ENCODE measurements around the gene RPL28. TPM values are rescaled to one million over a fixed set of nuclear protein-coding genes. Genes with fewer than 3 reads are reported as not detected.

RPL28 gene
- total and polyA plus RNA-seq, 2 of the 13 experiments (the other 11 are each of a cell fraction or from before 2014, with no cell fraction given): 105 to 420 TPM

DNA sequence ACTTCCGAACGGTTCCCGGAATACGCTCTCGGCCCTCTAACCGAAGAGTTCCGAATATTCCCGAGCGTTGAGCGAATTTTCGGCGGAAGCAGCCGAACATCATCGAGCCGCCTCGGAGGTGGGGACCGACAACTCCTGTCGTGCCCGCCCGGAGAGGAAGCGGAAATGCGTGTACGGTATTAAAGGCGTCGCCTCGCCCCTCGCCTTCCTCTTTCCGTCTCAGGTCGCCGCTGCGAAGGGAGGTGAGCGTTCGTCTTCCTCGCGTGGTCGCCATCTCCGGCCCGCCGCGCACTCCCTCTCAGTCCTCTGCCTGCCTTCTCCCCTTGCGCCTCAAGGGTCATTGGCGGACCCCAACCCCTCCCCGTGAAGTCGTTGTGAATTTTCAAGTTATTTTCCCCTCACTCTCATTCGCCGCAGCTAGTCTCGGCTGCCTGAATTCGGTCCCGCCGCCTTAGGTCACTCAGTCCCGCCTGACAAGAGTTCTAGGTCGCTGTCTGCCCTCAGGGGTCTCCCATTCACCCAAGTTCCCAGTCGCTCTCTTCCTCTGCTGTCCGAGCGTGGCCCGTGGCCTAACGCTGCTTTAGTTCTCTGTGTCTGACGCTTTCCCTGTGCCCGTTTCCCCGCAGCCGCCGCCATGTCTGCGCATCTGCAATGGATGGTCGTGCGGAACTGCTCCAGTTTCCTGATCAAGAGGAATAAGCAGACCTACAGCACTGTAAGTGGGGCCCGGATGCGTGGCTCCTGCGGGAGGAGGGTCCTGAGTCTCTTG, at the start of gene RPL28 (continued):
- TF ChIP-seq HNRNPLL (IDR thresholded peaks at IDR 0.05; ENCODE audit: low read depth, low read length, poor library complexity, severe bottlenecking) (peak; percentile 5), SALL1 (CRISPR knock-in tag; IDR thresholded peaks at IDR 0.05) (peak; percentile 85), RFXAP (CRISPR knock-in tag; IDR thresholded peaks at IDR 0.05; ENCODE audit: borderline replicate concordance) (peak; percentile 32; the same call in 1 of the 2 replicates), ZSCAN29 (CRISPR knock-in tag; conservative IDR thresholded peaks at IDR 0.05) (no peak), BATF2 (CRISPR knock-in tag; IDR thresholded peaks at IDR 0.05) (no peak), YEATS2 (CRISPR knock-in tag; IDR thresholded peaks at IDR 0.05; ENCODE audit: borderline replicate concordance) (peak; percentile 99), SP2 (CRISPR knock-in tag; IDR thresholded peaks at IDR 0.05) (peak; percentile 68), TIGD3 (CRISPR knock-in tag; IDR thresholded peaks at IDR 0.05; ENCODE audit: borderline replicate concordance) (peak; percentile 62; the same call in 1 of the 2 replicates), SAP130 (CRISPR knock-in tag; IDR thresholded peaks at IDR 0.05; ENCODE audit: low read depth) (peak; percentile 96), MED1 (CRISPR knock-in tag; IDR thresholded peaks at IDR 0.05) (peak; percentile 83; the same call in 1 of the 2 replicates), SKI (IDR thresholded peaks at IDR 0.05; ENCODE audit: partially characterized antibody) (no peak), ZSCAN5A (CRISPR knock-in tag; IDR thresholded peaks at IDR 0.05; ENCODE audit: borderline replicate concordance) (no peak), ARNT2 (CRISPR knock-in tag; IDR thresholded peaks at IDR 0.05; ENCODE audit: low read depth) (peak; percentile 79), IRF2 (CRISPR knock-in tag; IDR thresholded peaks at IDR 0.05) (peak; percentile 87; the same call in 1 of the 2 replicates), ZNF230 (CRISPR knock-in tag; IDR thresholded peaks at IDR 0.05) (peak; percentile 76; the same call in 1 of the 2 replicates), MEF2D (CRISPR knock-in tag; IDR thresholded peaks at IDR 0.05) (peak; percentile 55; the same call in 1 of the 2 replicates), STAG1 (CRISPR knock-in tag; IDR thresholded peaks at IDR 0.05) (peak; percentile 5; the same call in 1 of the 2 replicates), ZNF232 (CRISPR knock-in tag; IDR thresholded peaks at IDR 0.05; ENCODE audit: borderline replicate concordance) (no peak), ZNF337 (CRISPR knock-in tag; IDR thresholded peaks at IDR 0.05; ENCODE audit: borderline replicate concordance, low read depth) (0 out of 2 replicates have a peak, but pooled peaks have one; percentile 26), GLI4 (CRISPR knock-in tag; IDR thresholded peaks at IDR 0.05; ENCODE audit: borderline replicate concordance) (0 out of 2 replicates have a peak, but pooled peaks have one; percentile 75), ZNF530 (CRISPR knock-in tag; IDR thresholded peaks at IDR 0.05; ENCODE audit: low read depth) (no peak)
- TF ChIP-seq, protein P1, sequence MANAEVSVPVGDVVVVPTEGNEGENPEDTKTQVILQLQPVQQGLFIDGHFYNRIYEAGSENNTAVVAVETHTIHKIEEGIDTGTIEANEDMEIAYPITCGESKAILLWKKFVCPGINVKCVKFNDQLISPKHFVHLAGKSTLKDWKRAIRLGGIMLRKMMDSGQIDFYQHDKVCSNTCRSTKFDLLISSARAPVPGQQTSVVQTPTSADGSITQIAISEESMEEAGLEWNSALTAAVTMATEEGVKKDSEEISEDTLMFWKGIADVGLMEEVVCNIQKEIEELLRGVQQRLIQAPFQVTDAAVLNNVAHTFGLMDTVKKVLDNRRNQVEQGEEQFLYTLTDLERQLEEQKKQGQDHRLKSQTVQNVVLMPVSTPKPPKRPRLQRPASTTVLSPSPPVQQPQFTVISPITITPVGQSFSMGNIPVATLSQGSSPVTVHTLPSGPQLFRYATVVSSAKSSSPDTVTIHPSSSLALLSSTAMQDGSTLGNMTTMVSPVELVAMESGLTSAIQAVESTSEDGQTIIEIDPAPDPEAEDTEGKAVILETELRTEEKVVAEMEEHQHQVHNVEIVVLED (CRISPR knock-in tag; IDR thresholded peaks at IDR 0.05; ENCODE audit: borderline replicate concordance): peak; percentile 50; the same call in 1 of the 2 replicates
- TF ChIP-seq, protein P2, sequence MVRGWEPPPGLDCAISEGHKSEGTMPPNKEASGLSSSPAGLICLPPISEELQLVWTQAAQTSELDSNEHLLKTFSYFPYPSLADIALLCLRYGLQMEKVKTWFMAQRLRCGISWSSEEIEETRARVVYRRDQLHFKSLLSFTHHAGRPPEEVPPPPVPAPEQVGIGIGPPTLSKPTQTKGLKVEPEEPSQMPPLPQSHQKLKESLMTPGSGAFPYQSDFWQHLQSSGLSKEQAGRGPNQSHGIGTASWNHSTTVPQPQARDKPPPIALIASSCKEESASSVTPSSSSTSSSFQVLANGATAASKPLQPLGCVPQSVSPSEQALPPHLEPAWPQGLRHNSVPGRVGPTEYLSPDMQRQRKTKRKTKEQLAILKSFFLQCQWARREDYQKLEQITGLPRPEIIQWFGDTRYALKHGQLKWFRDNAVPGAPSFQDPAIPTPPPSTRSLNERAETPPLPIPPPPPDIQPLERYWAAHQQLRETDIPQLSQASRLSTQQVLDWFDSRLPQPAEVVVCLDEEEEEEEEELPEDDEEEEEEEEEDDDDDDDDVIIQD (CRISPR knock-in tag; IDR thresholded peaks at IDR 0.05; ENCODE audit: low read depth): no peak

All from HepG2 (cell line).